ENCODE data around the gene CFAP410. TPM values are rescaled to one million over a fixed set of nuclear protein-coding genes. Genes with fewer than 3 reads are reported as not detected.

CFAP410 gene
- total RNA-seq, 1 donor from 2014 or later, result 27.6 TPM

GRCh38 chr21:44312716-44313115, 26.5 kb downstream of the CFAP410 start:
- Mint-ChIP-seq H3K36me3 (peaks cover 10% of the 10 kb centered on the region), H3K4me3 (no peak overlapping the region), H3K4me1 (peaks cover 5% of the 10 kb centered on the region), H3K27me3 (ENCODE audit: low read depth) (no peaks in the 10 kb centered on the region), H3K9me3 (no peaks in the 10 kb centered on the region), H3K27ac (no peak overlapping the region)
- DNase-seq (ENCODE audit: low spot score in 2 of 2, unreplicated experiment in 2 of 2), result no peak
- no peak for TF ChIP-seq CTCF (IDR thresholded peaks at IDR 0.05; ENCODE audit: unreplicated experiment)

DNA sequence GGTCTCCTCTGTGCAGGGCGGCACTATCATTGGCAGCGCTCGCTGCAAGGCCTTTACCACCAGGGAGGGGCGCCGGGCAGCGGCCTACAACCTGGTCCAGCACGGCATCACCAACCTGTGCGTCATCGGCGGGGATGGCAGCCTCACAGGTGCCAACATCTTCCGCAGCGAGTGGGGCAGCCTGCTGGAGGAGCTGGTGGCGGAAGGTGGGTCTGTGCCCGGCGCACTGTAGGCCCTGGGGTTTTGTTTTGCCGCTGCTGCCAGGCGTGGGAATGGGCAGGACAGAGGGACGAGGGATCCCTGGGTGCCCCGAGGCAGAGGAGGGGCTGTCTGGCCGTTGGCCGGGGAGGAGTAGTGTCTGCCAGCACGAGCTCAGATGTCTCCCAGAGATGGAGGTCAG, 27.1 kb downstream of the CFAP410 start:
- Mint-ChIP-seq H3K36me3 (peaks cover 11% of the 10 kb centered on the region), H3K4me1 (peaks cover 11% of the 10 kb centered on the region), H3K4me3 (no peak overlapping the region), H3K27ac (no peak overlapping the region), H3K9me3 (no peaks in the 10 kb centered on the region), H3K27me3 (ENCODE audit: low read depth) (no peaks in the 10 kb centered on the region)
- DNase-seq (ENCODE audit: low spot score in 2 of 2, unreplicated experiment in 2 of 2), result no peak
- TF ChIP-seq CTCF (IDR thresholded peaks at IDR 0.05; ENCODE audit: unreplicated experiment), result no peak

- Mint-ChIP-seq H3K27me3 (ENCODE audit: low read depth) (no peaks in the 10 kb centered on the region), H3K4me1 (peaks cover 15% of the 10 kb centered on the region), H3K9me3 (no peaks in the 10 kb centered on the region), H3K4me3 (no peak overlapping the region), H3K36me3 (peaks cover 8% of the 10 kb centered on the region), H3K27ac (no peak overlapping the region)
- TF ChIP-seq CTCF (IDR thresholded peaks at IDR 0.05; ENCODE audit: unreplicated experiment), result no peak
- DNase-seq (ENCODE audit: low spot score in 2 of 2, unreplicated experiment in 2 of 2), result no peak
These were observed 28.3 kb downstream of the CFAP410 start for GRCh38 chr21:44310628-44311507.

DNA sequence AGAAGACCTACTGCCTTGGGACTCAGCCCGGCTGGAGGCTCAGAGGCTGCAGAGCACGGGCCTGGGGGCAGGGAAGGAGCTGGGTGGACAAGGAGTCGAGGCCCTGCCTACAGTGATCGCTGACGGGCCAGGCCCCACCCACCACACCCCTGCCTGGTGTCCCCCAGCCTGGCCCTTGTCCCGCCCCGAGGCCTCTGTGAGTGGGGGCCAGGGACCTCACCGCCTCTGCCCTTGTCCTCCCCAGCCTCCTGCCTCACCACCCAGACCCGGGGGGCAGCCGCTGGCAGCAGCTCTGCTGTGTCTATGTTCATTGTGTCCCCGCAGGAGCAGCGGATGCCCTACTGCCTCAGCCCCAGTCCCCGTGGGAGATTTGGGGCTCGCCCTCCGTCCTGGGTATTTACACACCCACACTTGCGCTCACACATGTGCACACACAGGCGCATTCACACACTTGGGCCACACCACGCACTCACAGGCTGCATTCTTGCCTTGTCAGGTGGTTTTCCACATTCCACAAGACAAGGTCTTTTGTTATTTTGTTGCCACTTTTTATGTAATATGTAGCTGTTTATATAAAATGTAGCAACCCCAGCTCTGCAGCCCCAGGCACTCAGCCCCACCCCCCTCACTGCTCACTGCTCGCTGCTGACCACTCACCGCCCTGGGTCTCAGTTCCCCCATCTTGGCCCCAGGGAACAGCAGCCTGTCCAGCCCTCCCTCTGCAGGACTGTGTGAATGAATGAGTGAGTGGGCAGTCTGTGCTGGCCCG, 32.1 kb downstream of the CFAP410 start:
- Mint-ChIP-seq H3K36me3 (peaks cover 8% of the 10 kb centered on the region), H3K9me3 (no peaks in the 10 kb centered on the region), H3K27me3 (ENCODE audit: low read depth) (no peaks in the 10 kb centered on the region), H3K4me1 (peaks cover 26% of the 10 kb centered on the region), H3K4me3 (no peak overlapping the region), H3K27ac (peak overlapping the region; percentile 92)
- no peak for TF ChIP-seq CTCF (IDR thresholded peaks at IDR 0.05; ENCODE audit: unreplicated experiment)
- no peak for DNase-seq (ENCODE audit: low spot score in 2 of 2, unreplicated experiment in 2 of 2)

DNA sequence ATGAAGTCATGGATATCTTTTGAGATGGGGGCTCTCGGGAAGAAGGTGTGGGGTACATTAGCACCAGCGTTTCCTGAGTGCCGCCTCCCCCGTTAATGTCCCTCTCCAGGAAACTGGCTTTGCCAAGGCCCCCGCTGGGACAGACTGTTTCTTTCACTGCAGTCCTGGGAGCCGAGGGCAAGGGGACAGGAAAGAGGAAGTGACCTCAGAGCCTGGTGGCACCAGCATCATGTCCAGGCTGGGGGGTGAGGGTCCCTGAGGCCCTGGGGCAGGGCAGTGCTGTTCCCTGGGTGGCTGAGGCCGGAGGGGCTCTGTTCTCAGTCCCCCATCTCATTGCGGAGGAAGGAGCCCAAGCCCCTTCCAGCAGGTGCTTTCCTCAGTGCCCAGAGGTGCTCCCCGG, 33.5 kb downstream of the CFAP410 start:
- no peak for TF ChIP-seq CTCF (IDR thresholded peaks at IDR 0.05; ENCODE audit: unreplicated experiment)
- peaks cover 3% of the 10 kb centered on the region for H3K36me3 Mint-ChIP-seq
- peaks cover 33% of the 10 kb centered on the region for H3K4me1 Mint-ChIP-seq
- no peak overlapping the region for H3K27ac Mint-ChIP-seq
- no peak for DNase-seq (ENCODE audit: low spot score in 2 of 2, unreplicated experiment in 2 of 2)
- H3K27me3 Mint-ChIP-seq (ENCODE audit: low read depth), result no peaks in the 10 kb centered on the region
- no peaks in the 10 kb centered on the region for H3K9me3 Mint-ChIP-seq
- H3K4me3 Mint-ChIP-seq, result no peak overlapping the region

All from mesothelial cell of epicardium (in vitro differentiated cells).